NK-92 (cell line): ENCODE results near the gene UNC93B1.
"Not testable (repeated sequence)": the region's sequence is repeated elsewhere in the genome, so short reads cannot be mapped to it uniquely, and the experiment has no call there.

Experiments
- DNase-seq: peaks from one replicate; lab custom pipeline; 2025; ENCODE audit not compliant: unreplicated experiment; lab: John Stamatoyannopoulos, UW

The UNC93B1 gene

DNA sequence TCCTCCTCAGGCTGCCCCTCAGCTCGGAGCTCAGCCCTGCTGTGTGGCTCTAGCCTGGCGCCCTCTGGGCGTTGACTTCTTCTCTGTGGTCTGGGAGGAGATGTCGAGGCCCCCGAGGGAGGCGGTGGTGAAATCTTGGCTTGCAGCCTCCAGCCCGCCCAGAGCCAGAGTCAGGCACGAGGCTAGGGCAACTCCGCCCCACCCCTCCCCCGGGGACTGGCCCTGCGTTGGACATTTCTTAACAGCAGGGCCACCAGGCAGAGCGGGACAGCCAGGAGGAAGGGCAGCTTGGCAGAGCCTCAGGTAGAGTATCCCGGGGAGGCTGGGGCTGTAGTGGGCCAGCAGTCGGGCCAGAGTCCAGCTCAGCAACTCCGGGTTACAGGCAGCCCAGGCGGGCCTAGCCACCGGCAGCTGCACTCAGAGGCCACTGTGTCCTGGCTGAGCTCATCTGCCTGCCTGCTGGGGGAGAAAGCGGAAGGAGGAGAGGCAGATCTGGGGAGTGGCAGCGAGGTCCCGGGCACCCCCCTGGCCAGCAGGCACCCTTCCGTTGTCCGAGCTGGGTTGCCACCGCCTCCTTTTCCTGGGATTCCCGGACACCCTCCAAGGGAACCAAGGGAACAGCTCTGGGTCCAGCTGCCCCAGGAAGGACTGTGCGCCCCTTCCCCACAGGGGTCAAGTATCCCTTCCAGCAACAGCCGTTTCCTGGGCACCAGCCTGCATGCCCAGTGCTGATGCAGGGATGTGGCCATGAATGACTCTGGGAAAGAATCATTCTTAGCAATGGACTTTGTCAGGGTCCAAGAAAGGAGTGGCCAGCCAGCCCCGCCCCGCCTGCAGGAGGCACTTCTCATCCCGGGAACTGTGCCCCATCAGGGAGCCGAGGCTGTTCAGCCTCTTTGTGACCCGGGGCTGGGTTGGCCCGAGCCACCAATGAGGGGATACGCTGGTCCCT lies 6.5 kb upstream of the UNC93B1 start, which contains the start of gene ALDH3B1:
TSS of gene ALDH3B1 (plus strand) at position 238 of the 952 bp plus-strand sequence. CDS start 4,971 bp downstream, outside the sequence.
- DNase-seq: no peak

DNA sequence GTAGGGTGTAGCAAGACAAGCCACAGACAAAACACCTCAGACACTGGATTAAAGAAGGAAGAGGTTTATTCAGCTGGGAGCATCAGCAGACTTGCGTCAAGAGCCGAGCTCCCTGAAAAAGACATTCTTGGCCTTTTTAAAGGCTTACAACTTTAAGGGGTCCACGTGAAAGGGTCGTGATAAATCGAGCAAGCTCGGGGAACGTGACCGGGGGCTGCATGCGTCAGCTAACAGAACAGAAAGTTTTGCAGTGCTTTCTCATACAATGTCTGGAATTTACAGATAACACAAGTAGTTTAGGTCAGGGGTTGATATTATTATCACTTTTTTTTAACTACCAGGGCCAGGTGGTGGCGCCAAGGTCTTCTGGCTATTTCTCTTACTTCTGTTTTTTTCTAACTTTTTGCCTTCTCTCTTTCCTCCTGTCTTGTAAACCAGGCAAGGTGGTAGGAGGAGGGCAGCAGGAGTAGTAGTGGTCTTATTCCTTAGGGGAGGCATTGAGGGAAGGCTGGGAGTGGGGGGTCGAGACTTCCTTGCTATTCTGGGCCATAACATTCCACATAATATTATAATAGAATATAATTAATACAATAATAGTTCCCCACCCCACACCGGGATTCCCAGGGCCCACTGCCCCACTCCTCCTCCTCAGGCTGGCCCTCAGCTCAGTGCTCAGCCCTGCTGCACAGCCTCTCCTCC lies 5.6 kb upstream of the UNC93B1 start:
- no peak for DNase-seq

DNA sequence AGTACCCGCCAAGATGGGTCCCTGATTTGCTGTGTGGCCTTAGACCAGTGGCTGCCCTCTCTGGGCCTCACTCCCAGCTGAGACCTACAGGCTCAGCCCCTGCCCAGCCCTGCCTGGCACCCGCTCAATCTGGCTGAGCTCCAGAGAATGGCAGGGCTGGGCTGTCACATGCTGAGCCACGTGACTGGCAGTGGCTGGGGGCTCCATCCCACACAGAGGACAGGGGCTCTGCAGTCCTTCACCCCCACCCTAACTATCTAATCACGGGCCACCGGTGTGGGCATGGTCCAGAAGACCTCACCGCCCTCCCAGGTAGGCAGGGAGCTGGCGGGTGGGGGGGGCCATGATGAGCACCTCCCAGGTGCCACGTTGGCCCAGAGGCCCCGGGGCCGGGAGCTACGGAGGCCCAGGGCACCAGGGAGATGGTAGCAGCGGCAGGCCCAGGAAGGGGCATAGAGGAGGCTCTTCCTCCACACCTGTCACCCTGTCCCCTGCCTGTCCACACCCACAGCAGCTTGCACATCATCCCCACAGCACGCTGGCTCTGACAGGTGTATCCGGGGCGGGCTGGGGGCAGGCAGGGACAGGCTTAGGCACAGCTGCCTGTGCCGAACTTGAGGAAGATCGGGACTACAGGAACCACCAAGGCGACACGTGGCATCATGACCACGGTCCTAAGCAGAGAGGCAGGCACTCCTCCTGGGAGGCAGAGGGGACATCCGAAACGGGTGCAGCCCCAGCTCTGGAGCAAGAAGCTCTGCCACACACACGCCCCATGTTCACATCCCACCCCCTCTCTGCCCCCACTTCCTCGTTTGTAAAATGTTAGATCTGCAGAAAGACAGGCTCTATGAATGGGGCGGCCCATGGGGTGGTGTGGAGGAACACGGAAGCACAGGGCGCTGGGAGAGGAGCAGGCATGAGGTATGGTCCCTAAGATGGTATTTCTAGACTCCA lies 4.8 kb upstream of the UNC93B1 start:
- DNase-seq: no peak

DNA sequence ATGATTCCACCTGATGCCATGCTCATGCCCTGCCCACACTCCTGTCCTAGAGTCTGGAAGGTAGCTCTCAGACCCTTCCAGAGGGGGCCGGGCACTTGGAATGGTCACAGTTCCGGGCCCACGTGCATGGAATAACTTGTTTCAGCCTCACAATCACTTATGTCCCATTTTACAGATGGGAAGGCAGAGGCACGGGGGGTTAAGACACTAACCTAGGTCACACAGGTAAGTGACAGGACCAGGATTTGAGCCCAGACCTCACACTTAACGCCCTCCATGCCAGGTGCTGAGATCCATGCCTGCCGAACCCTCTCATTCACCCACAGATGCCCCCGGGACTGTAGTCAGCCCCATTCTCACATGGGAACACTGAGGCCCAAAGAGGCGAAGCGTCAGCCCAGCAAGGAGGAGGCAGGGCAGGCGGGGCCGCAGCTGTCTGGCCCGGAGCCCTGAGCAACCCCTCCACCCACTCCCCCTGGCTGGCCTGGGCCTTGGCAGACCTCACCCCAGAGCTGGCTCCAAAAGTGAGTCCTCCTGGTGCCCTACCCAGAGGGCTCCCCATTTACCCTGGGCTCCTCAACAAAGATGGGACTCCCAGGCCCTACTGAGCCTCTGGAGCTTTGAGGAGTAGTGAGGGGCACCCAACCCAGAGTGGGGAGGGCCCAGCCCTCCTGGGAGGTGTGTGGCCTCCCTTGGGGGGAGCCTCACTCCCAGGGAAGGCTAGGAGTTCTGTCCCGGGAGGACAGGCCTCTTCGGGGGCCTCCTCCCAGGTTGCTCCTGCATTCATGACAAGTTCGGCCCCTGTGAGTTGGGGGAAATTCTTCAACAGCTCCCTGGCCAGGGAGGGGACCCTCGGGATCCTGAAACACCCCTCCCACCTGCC lies 3.8 kb upstream of the UNC93B1 start:
- DNase-seq: no peak

DNA sequence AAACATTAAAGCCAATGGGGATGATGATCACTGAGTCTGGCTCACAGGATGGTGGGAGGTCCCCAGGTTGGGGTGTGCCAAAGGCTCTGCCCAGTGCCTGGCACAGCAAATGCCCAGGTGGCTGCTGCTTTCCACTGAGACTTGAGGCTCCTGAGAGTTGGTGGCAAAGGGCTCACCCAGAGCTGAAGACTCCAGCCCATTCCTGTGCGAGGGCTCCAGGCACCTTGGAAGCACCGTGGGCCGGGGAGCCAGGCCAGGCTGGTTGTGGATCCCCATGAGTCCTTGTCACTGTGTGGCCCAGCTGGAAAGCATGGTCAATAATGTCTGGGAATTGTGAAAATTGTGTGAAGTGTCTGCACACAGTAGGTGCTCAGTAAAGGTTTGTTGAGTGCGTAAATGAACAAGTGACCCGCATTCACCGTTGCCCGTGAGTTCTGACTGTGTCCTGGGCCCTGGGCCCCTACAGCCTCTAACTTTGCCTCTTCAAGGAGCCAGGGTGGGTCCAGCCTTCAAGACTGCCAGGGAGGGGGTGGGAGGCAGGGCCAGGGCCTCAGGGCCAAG lies 2.8 kb upstream of the UNC93B1 start:
- DNase-seq: no peak

DNA sequence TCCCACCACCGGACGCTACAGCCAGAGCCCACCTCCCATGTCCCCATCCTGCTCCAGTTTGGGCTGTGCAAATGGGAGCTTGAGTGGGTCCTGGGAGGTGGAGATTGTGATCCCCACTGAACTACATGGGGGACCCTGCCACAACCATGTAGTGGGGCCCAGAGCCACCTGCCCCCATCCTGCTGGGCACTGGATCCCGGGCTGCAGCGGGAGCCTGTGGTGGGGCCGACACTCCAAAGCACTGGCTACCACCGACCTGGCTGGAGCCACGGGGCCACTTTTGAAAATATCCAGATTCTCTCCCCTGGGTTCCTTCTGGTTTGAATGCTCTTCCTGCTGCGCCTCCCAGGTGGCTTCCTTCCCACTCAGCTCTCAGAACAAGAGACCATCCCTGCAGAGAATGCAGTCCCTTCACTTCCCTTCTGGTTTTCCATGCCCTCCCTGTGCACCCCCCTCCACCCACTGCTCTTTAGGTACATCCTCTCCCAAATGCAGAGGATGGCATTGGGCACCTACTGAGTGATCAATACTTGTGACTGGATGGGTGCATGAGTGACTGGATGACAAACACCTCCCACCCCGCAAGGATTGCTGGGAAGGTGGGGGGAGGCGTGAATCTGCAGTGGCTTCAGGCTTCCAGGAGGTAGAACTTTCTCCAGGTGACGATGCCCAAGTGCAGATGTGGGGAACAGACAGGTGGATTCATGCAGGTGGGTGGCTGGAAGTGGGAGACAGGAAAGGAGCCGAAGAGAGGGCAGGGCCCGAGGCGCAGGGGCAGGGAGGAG lies 846 bp upstream of the UNC93B1 start:
- no peak for DNase-seq

DNA sequence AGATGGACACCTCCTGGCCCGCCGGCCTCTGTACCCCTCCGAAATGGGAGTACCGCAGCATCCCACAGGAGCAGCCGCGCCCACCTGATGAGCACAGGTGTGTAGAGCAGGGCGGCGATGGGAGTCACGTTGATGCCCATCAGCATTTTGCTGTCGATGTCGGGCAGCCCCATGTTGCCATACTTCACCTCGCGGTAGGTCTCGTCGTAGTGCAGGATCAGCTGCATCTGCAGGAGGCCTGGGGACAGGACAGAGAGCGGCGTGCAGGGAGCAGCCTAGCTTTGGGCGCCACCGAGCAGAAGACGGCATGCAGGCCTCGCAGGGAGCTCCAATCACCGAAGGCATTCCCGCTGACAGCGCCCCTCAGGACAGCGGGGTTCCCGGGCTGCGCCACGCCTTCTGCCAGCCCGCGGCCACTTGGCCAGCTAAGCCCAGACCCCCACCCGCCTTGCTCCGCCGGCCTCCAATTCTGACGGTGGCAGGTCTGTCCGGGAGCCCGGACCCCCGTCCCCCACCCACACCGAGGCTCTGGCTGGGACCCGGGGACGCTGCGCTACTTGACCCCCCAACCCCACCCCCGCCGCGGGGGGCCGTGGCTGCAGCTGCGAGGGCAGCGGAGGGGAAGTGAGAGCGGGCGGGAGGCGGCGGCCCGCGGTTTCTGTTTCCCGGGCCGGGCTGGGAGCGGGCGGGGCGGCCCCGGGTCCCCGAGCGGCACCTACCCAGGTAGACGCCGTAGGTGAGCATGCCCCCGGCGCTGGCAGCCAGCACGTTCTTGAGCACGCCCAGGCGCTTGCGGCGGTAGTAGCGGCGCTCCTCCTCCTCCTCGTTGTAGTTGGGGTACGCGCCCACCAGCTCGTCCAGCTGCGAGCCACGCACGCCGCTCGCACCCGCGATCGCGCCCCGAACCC lies 705 bp downstream of the UNC93B1 start:
- DNase-seq: no peak

DNA sequence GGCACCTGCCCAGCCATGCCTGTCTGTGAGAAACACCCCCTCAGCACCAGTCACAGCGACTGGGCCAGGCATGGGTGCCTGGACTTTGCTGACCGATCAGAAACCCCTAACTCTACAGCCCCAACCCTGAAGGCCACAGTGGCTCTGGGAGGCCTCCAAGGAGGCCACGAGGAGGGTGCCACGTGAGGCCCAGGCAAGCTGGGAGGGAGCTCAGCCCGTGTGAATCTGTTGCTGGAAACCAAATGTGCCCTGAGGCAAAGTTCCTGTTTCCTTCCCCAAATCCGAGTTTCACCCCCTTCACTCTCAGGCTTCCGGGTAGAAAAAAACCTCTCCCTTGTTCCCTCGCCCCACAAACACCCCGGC lies 1.3 kb downstream of the UNC93B1 start:
- no peak for DNase-seq

DNA sequence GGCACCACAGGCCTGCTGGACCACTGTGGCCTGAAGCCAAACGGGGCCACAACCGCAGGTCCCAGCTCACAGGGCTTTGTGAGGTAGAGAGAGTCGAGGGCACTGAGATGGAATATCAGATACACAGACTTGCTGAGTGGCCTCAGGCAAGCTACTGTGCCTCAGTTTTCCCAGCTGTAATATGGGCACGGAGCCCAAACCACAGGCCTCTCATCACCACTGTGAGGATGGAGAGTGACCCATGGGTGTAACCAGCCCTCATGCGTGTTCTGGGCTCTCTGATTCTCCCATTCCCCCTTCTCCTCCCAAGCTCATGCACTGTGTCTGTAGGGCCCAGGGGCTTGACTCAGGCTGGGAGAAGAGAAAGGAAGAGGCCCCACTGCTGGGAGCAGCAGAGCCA lies 4.2 kb downstream of the UNC93B1 start:
- no peak for DNase-seq

DNA sequence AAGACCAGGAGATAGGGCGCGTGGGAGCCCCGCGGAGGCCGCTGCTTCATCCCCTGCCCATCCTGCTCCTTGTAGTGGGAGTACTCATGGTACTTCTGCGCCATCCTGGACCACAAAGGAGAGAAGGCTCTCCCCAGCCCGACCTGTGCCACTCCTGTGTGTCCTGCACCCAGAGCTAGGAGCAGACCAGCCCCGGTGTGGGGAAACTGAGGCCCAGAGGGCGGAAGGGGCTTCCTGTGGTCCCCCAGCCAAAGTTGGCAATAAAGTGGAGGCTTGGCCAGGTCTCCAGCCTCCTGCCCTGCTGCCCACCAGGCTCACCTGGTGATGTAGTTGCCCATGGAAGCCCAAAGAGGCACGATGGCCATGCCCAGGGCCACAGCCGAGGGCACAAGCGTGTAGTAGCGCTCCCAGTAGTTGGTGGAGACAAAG lies 4.7 kb downstream of the UNC93B1 start:
- DNase-seq: no peak

DNA sequence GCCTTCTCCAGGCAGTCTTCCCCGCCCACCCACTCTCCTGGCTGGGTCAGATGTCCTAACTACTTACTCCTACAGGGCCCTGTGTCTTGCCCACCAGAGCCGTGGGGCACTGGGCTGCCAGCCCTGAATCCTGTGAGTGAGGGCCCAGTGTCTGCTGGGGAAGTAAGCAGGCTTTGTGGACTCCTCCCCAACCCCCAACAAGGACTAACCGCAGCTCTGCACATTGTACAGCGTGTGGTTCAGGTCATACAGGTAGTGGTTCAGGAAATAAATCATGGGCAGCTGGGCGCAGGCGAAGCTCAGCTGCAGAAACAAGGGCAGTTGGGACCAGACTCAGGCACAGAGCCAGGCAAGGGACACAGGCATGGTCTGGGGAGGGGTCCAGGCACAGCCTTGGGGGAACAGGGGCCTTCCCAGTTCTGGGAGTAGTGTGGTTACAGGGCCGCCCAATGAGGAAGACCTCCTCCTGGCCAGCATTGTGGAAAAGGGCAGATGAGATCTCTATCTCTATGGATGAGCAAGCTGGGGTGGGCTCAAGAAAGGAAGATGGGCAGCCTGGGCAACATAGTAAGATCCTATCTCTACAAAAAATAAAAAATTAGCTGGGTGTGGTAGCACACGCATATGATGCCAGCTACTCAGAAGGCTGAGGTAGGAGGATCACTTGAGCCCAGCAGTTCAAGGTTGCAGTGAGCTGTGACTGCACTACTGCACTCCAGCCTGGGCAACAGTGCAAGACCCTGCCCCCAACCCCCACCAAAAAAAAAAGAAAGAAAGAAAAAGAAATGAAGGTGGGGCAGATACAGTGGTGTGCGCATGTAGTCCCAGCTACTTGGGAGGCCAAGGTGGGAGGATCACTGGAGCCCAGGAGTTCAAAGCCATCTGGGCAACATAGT lies 5.5 kb downstream of the UNC93B1 start:
- DNase-seq: no peak

DNA sequence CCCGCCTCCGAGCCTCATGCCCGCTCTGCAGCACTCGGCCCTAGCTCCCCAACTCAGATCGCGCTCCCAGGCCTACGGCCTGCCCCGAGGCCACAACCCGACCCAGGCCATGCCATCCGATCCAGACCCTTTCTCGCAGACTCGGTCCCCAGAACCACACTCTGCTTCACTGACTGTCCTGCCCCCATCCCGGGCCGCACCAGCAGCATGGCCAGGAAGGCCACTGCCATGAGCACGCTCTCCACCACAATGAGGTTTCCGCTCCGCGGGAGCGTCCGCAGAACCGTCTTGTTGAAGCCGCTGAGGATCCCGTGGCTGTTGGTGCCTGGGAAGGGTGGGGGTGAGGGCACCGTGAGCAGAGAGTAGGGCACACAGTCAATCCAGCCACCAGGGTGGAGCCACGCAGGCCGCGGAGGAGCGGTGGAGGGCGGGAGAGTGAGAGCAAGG lies 6.4 kb downstream of the UNC93B1 start:
- DNase-seq: no peak

DNA sequence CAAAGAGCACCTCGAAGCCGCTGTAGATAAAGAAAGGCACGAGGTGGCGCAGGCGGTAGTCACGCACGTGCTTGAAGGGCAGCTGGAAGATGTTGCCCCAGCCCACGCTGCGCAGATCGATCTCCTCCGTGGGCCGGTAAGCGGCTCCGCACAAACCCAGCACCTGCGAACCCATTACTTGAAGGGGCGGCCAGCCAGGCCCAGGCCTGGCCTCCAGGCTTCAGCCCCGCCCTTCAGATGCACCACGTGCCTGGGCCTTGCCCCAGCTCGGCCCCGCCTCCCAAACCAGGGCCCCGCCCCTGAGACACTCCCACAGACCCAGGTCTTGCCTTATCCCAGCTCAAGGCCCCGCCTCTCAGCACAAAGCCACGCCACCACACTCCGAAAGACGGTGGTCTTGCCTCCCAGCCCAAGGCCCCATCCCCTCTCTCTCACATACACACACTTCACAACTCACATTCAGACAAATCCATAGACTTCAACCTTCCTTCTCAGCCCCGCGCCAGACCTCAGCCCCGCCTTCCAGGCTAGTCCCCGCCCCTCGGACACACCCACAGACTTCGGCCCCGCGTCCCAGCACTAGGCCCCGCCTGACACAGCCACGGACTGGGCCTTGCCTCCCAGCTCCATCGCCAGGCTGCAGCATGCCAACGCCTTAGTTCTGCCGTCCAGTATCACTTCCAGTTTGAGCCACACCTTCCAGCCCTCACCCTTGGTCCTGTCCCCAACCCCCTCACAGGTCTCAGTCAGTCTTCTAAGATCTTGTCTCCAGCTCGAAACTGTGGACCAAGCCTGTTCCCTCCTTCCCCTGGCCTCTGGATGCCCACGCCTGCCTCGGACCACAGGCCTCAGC lies 7.0 kb downstream of the UNC93B1 start:
- DNase-seq: no peak

DNA sequence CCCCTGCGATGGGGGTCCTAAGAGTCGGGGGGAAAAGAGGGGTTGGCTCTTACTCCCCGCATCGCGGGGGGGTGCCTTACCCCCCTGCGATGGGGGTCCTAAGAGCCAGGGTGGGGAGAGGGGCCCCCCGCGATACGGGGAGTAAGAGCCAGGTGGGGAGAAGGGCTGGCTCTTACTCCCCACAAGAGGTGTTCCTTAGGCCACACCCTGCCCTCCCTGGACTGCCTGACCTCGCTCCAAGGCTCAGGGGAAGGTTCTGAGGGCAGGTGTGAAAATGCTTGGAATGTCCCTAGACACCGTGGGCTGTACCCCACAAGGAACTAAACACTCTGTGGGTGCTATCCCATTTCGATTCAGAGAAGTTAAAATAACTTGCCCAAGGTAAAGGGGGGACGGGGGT lies 7.8 kb downstream of the UNC93B1 start:
- no peak for DNase-seq

DNA sequence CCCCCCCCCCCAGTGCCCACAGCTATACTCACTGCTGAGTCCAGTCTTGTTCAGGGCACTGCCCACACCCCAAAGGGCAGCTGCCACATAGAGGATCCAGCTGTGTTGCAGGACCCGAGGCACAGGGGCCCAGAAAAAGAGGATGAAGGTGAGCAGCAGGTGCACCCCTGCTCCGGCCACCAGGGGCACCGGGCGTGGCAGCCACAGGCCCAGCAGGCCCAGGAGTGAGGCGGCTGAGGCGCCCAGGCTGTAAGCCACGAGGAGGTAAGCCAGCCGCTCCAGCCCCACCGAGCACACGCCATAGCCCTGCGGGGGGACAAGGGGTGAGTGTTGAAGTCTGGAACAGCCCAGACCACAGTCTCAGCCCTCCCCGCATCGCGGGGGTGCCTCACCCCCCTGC lies 8.3 kb downstream of the UNC93B1 start:
- not testable (repeated sequence) for DNase-seq

DNA sequence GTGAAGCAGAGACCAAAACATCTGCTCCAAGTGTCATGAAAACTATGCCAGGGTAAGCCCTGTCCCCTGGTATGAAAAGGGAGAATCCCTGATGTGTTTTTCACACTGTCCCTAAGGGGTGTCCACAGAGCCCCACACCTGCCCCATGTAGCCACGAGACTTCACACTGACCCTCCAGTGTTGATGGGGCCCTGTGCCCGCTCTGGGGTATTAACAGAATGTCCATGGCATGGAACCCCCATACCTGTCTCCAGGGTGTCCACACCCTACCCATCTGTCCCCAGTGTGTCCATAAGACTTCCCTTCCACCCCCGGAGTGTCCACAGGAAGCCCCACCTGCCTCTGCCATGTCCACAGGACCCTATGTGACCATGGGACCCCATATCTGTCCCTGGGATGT lies 8.8 kb downstream of the UNC93B1 start:
- not testable (repeated sequence) for DNase-seq
